ENCODE data around the gene CCDC14. TPM values are rescaled to one million over a fixed set of nuclear protein-coding genes. Genes with fewer than 3 reads are reported as not detected.
"Not testable (repeated sequence)": the region's sequence is repeated elsewhere in the genome, so short reads cannot be mapped to it uniquely, and the experiment has no call there.

Gene CCDC14
- total RNA-seq, 1 experiment from 2014 or later = 23.8 TPM

- no peak overlapping the region for H3K4me3 Mint-ChIP-seq (ENCODE audit: unreplicated experiment)
- peaks cover 91% of the 10 kb centered on the region for H3K27me3 Mint-ChIP-seq (ENCODE audit: insufficient read depth, unreplicated experiment)
- ChIA-PET CTCF (no interaction called here), POLR2A (interaction anchor here (0.6 kb wide), 1 partner anchor 694 kb away, joined by 3 read pairs; no protein-coding TSS in a partner anchor)
- no peaks in the 10 kb centered on the region for H3K9me3 Mint-ChIP-seq (ENCODE audit: unreplicated experiment)
- no peaks in the 10 kb centered on the region for H3K36me3 Mint-ChIP-seq (ENCODE audit: insufficient read depth, unreplicated experiment)
- intact Hi-C loops (cut with micrococcal nuclease) = loop anchor here (5.0 kb wide), 1 partner anchor 333 kb away; no protein-coding TSS in a partner anchor
- no peaks in the 10 kb centered on the region for H3K4me1 Mint-ChIP-seq (ENCODE audit: insufficient read depth, unreplicated experiment)
- no peak for TF ChIP-seq CTCF (IDR thresholded peaks at IDR 0.05; ENCODE audit: unreplicated experiment)
- no peak for DNase-seq (ENCODE audit: unreplicated experiment)
- no peak overlapping the region for H3K27ac Mint-ChIP-seq (ENCODE audit: low read depth, unreplicated experiment)
- no TSS peak for BruUV-seq (replicated peaks)
Observed at GRCh38 chr3:123984957-123985356, 23.9 kb upstream of the CCDC14 start.

- Mint-ChIP-seq H3K27me3 (ENCODE audit: insufficient read depth, unreplicated experiment) (peaks cover 88% of the 10 kb centered on the region), H3K4me1 (ENCODE audit: insufficient read depth, unreplicated experiment) (no peaks in the 10 kb centered on the region), H3K27ac (ENCODE audit: low read depth, unreplicated experiment) (no peak overlapping the region), H3K4me3 (ENCODE audit: unreplicated experiment) (no peak overlapping the region), H3K36me3 (ENCODE audit: insufficient read depth, unreplicated experiment) (no peaks in the 10 kb centered on the region), H3K9me3 (ENCODE audit: unreplicated experiment) (no peaks in the 10 kb centered on the region)
- POLR2A ChIA-PET = no interaction called here
- intact Hi-C loops (cut with micrococcal nuclease) = loop anchor here (5.0 kb wide), 1 partner anchor 332 kb away; no protein-coding TSS in a partner anchor
- TF ChIP-seq CTCF (IDR thresholded peaks at IDR 0.05; ENCODE audit: unreplicated experiment) = no peak
- no TSS peak for BruUV-seq (replicated peaks)
- CTCF ChIA-PET = no interaction called here
- no peak for DNase-seq (ENCODE audit: unreplicated experiment)
Observed at GRCh38 chr3:123984350-123984749, 23.3 kb upstream of the CCDC14 start.

- BruUV-seq (replicated peaks); H3K36me3 Mint-ChIP-seq (ENCODE audit: insufficient read depth, unreplicated experiment); H3K9me3 Mint-ChIP-seq (ENCODE audit: unreplicated experiment); H3K27ac Mint-ChIP-seq (ENCODE audit: low read depth, unreplicated experiment); H3K4me3 Mint-ChIP-seq (ENCODE audit: unreplicated experiment); H3K4me1 Mint-ChIP-seq (ENCODE audit: insufficient read depth, unreplicated experiment); POLR2A ChIA-PET; DNase-seq (ENCODE audit: unreplicated experiment): not testable (repeated sequence)
- CTCF ChIA-PET = interaction anchor here (0.6 to 3.1 kb wide), 5 partner anchors 8 to 329 kb away, joined by 3 to 17 read pairs (median 4); partner anchors contain the start of gene CCDC14
- intact Hi-C loops (cut with micrococcal nuclease) = loop anchor here (5.0 kb wide), 1 partner anchor 329 kb away; no protein-coding TSS in a partner anchor
- peaks cover 58% of the 10 kb centered on the region for H3K27me3 Mint-ChIP-seq (ENCODE audit: insufficient read depth, unreplicated experiment)
Observed at GRCh38 chr3:123981317-123981716, 20.3 kb upstream of the CCDC14 start.

GRCh38 chr3:123980539-123980938 lies 19.5 kb upstream of the CCDC14 start:
- intact Hi-C loops (cut with micrococcal nuclease) = loop anchor here (5.0 kb wide), 1 partner anchor 328 kb away; no protein-coding TSS in a partner anchor
- BruUV-seq (replicated peaks) = no TSS peak
- Mint-ChIP-seq H3K9me3 (ENCODE audit: unreplicated experiment) (no peaks in the 10 kb centered on the region), H3K36me3 (ENCODE audit: insufficient read depth, unreplicated experiment) (no peaks in the 10 kb centered on the region), H3K27me3 (ENCODE audit: insufficient read depth, unreplicated experiment) (peaks cover 56% of the 10 kb centered on the region), H3K4me1 (ENCODE audit: insufficient read depth, unreplicated experiment) (peaks cover 9% of the 10 kb centered on the region), H3K27ac (ENCODE audit: low read depth, unreplicated experiment) (no peak overlapping the region), H3K4me3 (ENCODE audit: unreplicated experiment) (no peak overlapping the region)
- no peak for TF ChIP-seq CTCF (IDR thresholded peaks at IDR 0.05; ENCODE audit: unreplicated experiment)
- DNase-seq (ENCODE audit: unreplicated experiment) = no peak
- ChIA-PET POLR2A (no interaction called here), CTCF (interaction anchor here (0.6 to 3.1 kb wide), 17 partner anchors 9 to 888 kb away, joined by 3 to 17 read pairs (median 3); partner anchors contain the start of gene CCDC14)
